ENCODE results near the gene FBLN5.
A peak's percentile ranks its signal among the peaks of the same experiment; 100 is the strongest.

FBLN5 gene

GRCh38 chr14:91843437-91843836, 104.1 kb downstream of the FBLN5 start:
- Histone ChIP-seq H3K23ac (ENCODE audit: low read length) (no peak overlapping the region), H3K27me3 (ENCODE audit: insufficient read depth, low read length, poor library complexity) (no peaks in the 10 kb centered on the region), H3K9ac (ENCODE audit: low read length) (no peak overlapping the region), H2BK5ac (ENCODE audit: low read length) (no peak overlapping the region), H3K27ac (ENCODE audit: low read depth, low read length) (no peak overlapping the region), H4K8ac (ENCODE audit: low read depth, low read length) (no peak overlapping the region), H3K4me3 (ENCODE audit: low read length) (no peak overlapping the region), H4K5ac (ENCODE audit: low read length) (no peak overlapping the region), H3K4ac (ENCODE audit: low read depth, low read length) (no peak overlapping the region), H3K79me1 (ENCODE audit: low read length) (no peaks in the 10 kb centered on the region), H3K4me1 (ENCODE audit: control insufficient read depth, low read depth, low read length) (no peaks in the 10 kb centered on the region), H3K4me2 (ENCODE audit: low read length) (no peak overlapping the region), H2AK5ac (ENCODE audit: low read length) (no peak overlapping the region), H3K18ac (ENCODE audit: low read length) (no peak overlapping the region), H3K36me3 (ENCODE audit: control insufficient read depth, insufficient read depth, low read length) (no peaks in the 10 kb centered on the region), H3K79me2 (ENCODE audit: control insufficient read depth, insufficient read depth, low read length) (no peaks in the 10 kb centered on the region), H3K56ac (ENCODE audit: low read length) (no peak overlapping the region), H2BK15ac (replicated peaks; ENCODE audit: low read depth) (no peak overlapping the region), H2BK120ac (ENCODE audit: low read depth, low read length) (no peak overlapping the region)
- no peak for DNase-seq
- WGBS (ENCODE audit: extremely low coverage, insufficient coverage, low lambda C conversion rate): no CpG with 5 or more reads among the region's 4 CpGs

- Histone ChIP-seq H3K79me2 (ENCODE audit: control insufficient read depth, insufficient read depth, low read length) (no peaks in the 10 kb centered on the region), H3K4me2 (ENCODE audit: low read length) (no peak overlapping the region), H2BK5ac (ENCODE audit: low read length) (no peak overlapping the region), H3K27me3 (ENCODE audit: insufficient read depth, low read length, poor library complexity) (no peaks in the 10 kb centered on the region), H3K23ac (ENCODE audit: low read length) (no peak overlapping the region), H4K8ac (ENCODE audit: low read depth, low read length) (no peak overlapping the region), H2BK120ac (ENCODE audit: low read depth, low read length) (no peak overlapping the region), H4K5ac (ENCODE audit: low read length) (no peak overlapping the region), H3K79me1 (ENCODE audit: low read length) (no peaks in the 10 kb centered on the region), H3K4ac (ENCODE audit: low read depth, low read length) (no peak overlapping the region), H3K4me1 (ENCODE audit: control insufficient read depth, low read depth, low read length) (peaks cover 3% of the 10 kb centered on the region), H2BK15ac (replicated peaks; ENCODE audit: low read depth) (no peak overlapping the region), H3K9ac (ENCODE audit: low read length) (no peak overlapping the region), H3K56ac (ENCODE audit: low read length) (no peak overlapping the region), H3K27ac (ENCODE audit: low read depth, low read length) (no peak overlapping the region), H3K4me3 (ENCODE audit: low read length) (no peak overlapping the region), H2AK5ac (ENCODE audit: low read length) (no peak overlapping the region), H3K18ac (ENCODE audit: low read length) (no peak overlapping the region), H3K36me3 (ENCODE audit: control insufficient read depth, insufficient read depth, low read length) (no peaks in the 10 kb centered on the region)
- no peak for DNase-seq
Observed at GRCh38 chr14:91841065-91841464, 106.4 kb downstream of the FBLN5 start.

- Histone ChIP-seq H3K9ac (ENCODE audit: low read length) (no peak overlapping the region), H3K4me2 (ENCODE audit: low read length) (no peak overlapping the region), H3K79me2 (ENCODE audit: control insufficient read depth, insufficient read depth, low read length) (no peaks in the 10 kb centered on the region), H3K27ac (ENCODE audit: low read depth, low read length) (no peak overlapping the region), H2AK5ac (ENCODE audit: low read length) (no peak overlapping the region), H3K36me3 (ENCODE audit: control insufficient read depth, insufficient read depth, low read length) (no peaks in the 10 kb centered on the region), H2BK120ac (ENCODE audit: low read depth, low read length) (no peak overlapping the region), H3K18ac (ENCODE audit: low read length) (no peak overlapping the region), H4K5ac (ENCODE audit: low read length) (no peak overlapping the region), H2BK15ac (replicated peaks; ENCODE audit: low read depth) (no peak overlapping the region), H3K27me3 (ENCODE audit: insufficient read depth, low read length, poor library complexity) (no peaks in the 10 kb centered on the region), H3K23ac (ENCODE audit: low read length) (no peak overlapping the region), H3K4ac (ENCODE audit: low read depth, low read length) (no peak overlapping the region), H3K56ac (ENCODE audit: low read length) (no peak overlapping the region), H3K79me1 (ENCODE audit: low read length) (no peaks in the 10 kb centered on the region), H2BK5ac (ENCODE audit: low read length) (no peak overlapping the region), H3K4me3 (ENCODE audit: low read length) (no peak overlapping the region), H3K4me1 (ENCODE audit: control insufficient read depth, low read depth, low read length) (peaks cover 3% of the 10 kb centered on the region), H4K8ac (ENCODE audit: low read depth, low read length) (no peak overlapping the region)
- DNase-seq: no peak
- WGBS (ENCODE audit: extremely low coverage, insufficient coverage, low lambda C conversion rate): no CpG with 5 or more reads among the region's 1 CpG
Observed at GRCh38 chr14:91839749-91840148, 107.7 kb downstream of the FBLN5 start.

- peak overlapping the region; percentile 68 for H3K9ac ChIP-seq (ENCODE audit: low read length)
- H3K36me3 ChIP-seq (ENCODE audit: control insufficient read depth, insufficient read depth, low read length): no peaks in the 10 kb centered on the region
- H3K79me1 ChIP-seq (ENCODE audit: low read length): no peaks in the 10 kb centered on the region
- no peak for DNase-seq
- peak overlapping the region; percentile 78 for H3K4me2 ChIP-seq (ENCODE audit: low read length)
- peak overlapping the region; percentile 36 for H3K4me3 ChIP-seq (ENCODE audit: low read length)
- no peak overlapping the region for H2BK120ac ChIP-seq (ENCODE audit: low read depth, low read length)
- no peak overlapping the region for H4K5ac ChIP-seq (ENCODE audit: low read length)
- H2AK5ac ChIP-seq (ENCODE audit: low read length): no peak overlapping the region
- H3K79me2 ChIP-seq (ENCODE audit: control insufficient read depth, insufficient read depth, low read length): no peaks in the 10 kb centered on the region
- H2BK5ac ChIP-seq (ENCODE audit: low read length): no peak overlapping the region
- H3K18ac ChIP-seq (ENCODE audit: low read length): no peak overlapping the region
- H3K4ac ChIP-seq (ENCODE audit: low read depth, low read length): no peak overlapping the region
- no peak overlapping the region for H3K27ac ChIP-seq (ENCODE audit: low read depth, low read length)
- peak overlapping the region; percentile 85 for H3K56ac ChIP-seq (ENCODE audit: low read length)
- no CpG with 5 or more reads among the region's 12 CpGs for WGBS (ENCODE audit: extremely low coverage, insufficient coverage, low lambda C conversion rate)
- H4K8ac ChIP-seq (ENCODE audit: low read depth, low read length): no peak overlapping the region
- no peaks in the 10 kb centered on the region for H3K27me3 ChIP-seq (ENCODE audit: insufficient read depth, low read length, poor library complexity)
- H3K4me1 ChIP-seq (ENCODE audit: control insufficient read depth, low read depth, low read length): peaks cover 3% of the 10 kb centered on the region
- H2BK15ac ChIP-seq (replicated peaks; ENCODE audit: low read depth): no peak overlapping the region
- no peak overlapping the region for H3K23ac ChIP-seq (ENCODE audit: low read length)
Observed at GRCh38 chr14:91837076-91837475, 110.4 kb downstream of the FBLN5 start.

- DNase-seq: peak; percentile 93
- no peaks in the 10 kb centered on the region for H3K27me3 ChIP-seq (ENCODE audit: insufficient read depth, low read length, poor library complexity)
- WGBS (ENCODE audit: extremely low coverage, insufficient coverage, low lambda C conversion rate): no CpG with 5 or more reads among the region's 84 CpGs
Observed at GRCh38 chr14:91835920-91836843, 111.3 kb downstream of the FBLN5 start.

More at GRCh38 chr14:91835920-91836843, 111.3 kb downstream of the FBLN5 start:
- no peaks in the 10 kb centered on the region for H3K36me3 ChIP-seq (ENCODE audit: control insufficient read depth, insufficient read depth, low read length)
- no peaks in the 10 kb centered on the region for H3K79me2 ChIP-seq (ENCODE audit: control insufficient read depth, insufficient read depth, low read length)
- H3K4ac ChIP-seq (ENCODE audit: low read depth, low read length): peak overlapping the region; percentile 45
- H3K4me2 ChIP-seq (ENCODE audit: low read length): peak overlapping the region; percentile 78
- H3K4me3 ChIP-seq (ENCODE audit: low read length): peak overlapping the region; percentile 80
- no peak overlapping the region for H2AK5ac ChIP-seq (ENCODE audit: low read length)
- no peak overlapping the region for H3K23ac ChIP-seq (ENCODE audit: low read length)
- H4K8ac ChIP-seq (ENCODE audit: low read depth, low read length): no peak overlapping the region
- H3K18ac ChIP-seq (ENCODE audit: low read length): peak overlapping the region; percentile 66
- peak overlapping the region; percentile 89 for H3K56ac ChIP-seq (ENCODE audit: low read length)
- H3K79me1 ChIP-seq (ENCODE audit: low read length): no peaks in the 10 kb centered on the region
- peak overlapping the region; percentile 76 for H3K9ac ChIP-seq (ENCODE audit: low read length)
- H2BK120ac ChIP-seq (ENCODE audit: low read depth, low read length): no peak overlapping the region
- H2BK15ac ChIP-seq (replicated peaks; ENCODE audit: low read depth): no peak overlapping the region
- H3K4me1 ChIP-seq (ENCODE audit: control insufficient read depth, low read depth, low read length): peaks cover 3% of the 10 kb centered on the region
- no peak overlapping the region for H3K27ac ChIP-seq (ENCODE audit: low read depth, low read length)
- no peak overlapping the region for H2BK5ac ChIP-seq (ENCODE audit: low read length)
- no peak overlapping the region for H4K5ac ChIP-seq (ENCODE audit: low read length)
